Stimulated activated CD4-positive, alpha-beta T cell treated with anti-CD3 and anti-CD28 coated beads, Interleukin-2, amount 100 ng/mL, for 24 hours (primary cell): ENCODE data around the gene HMHB1.

Source experiments
- DNase-seq, 2 donors: peaks; one replicate each; pipeline ENCODE4 v3.0.0-alpha.2; 2020

Gene HMHB1

DNA sequence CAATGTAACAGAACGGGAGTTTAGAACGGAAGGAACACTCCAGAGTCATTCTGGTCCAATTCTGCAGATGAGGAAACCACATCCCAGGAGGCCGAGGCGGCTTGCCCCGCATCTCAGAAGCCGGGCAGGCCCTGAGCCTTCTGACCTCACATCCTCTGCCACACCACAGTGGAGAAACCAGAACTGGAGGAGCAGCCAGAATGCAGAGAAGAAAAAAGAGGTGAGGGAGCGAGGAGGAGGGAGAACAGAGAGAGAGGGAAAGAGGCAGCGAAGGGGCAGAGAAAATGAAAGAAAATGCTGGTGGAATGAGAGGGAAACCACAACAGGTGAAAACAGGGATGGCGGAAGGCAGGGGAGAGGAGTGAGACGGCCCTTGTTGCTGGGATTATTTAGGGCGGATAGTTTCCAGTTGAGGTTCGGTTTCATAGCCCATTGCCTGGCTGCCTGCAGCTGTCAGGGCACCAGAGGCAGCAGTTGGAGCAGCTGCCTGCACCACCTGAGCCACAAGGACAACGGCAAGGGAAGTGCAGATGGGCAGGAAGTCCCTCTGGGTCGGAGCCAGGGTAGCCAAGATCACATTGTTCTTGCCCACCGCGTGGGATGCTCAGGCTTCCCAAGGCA is at the start of gene HMHB1:
TSS of gene HMHB1 (plus strand) at position 77 of the 621 bp plus-strand sequence.
- peak in 1 of 2 donors; percentile 7 for DNase-seq

DNA sequence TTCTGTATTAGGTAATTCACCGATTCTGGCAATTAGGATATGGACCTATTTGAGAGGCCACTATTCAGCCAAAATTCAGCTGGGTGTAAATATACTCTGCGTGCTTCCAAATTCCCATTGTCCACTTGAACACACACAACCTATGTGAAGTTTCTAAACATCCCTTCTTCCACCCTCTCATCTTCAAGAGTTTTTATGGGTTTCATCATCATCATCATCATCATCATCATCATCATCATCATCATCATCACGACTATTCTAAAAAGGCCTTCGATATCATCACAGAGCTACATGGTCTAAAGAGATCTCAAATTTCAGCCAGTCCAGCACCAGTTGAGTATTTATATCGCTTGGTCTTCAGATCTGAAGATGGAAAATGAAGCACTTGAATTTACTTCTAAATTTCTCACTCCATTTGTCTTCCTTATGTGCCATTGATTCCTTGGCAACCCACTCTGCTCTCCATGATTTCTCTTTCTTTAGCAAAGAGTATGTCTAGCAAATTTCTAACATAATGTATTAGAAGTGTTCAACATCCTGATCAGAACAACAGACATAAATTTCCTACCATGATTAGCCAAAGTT is 49.2 kb upstream of the HMHB1 start:
- DNase-seq: no peak

GRCh38 chr5:143767162-143767561 is 44.8 kb upstream of the HMHB1 start:
- DNase-seq: no peak

DNA sequence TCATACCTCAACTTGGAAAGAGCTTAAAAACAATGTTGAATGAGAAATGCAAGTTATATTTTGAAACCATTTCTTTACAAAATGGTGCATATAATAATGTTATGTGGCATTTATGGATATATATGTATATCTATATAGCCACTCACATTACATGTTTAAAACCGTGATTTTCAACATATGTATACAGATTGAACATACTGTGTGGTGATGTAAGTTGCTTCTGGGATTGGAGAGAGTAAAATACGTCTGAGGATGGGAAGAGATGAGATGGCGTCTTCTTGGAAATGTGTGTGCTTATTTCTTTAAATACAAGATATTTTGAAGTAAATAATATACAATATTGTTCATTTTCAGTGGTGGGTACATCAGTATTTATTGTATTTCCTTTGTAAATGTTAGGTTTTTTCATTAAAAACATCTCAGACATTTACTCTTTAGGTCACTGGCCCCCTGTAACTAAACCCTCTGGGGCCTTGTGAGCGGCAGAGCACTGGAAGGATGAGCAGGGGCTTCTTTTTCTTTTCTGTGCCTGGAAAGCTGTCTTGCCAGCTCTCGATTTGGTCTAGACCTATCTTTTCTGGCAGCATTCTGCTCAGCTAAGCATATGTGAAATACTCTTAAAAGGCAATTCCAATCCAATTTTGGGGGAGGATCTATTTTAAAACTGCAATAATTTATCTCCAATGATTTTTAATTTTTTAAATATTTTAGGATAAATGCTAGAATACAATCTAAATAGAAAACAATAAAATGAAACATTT is 42.8 kb upstream of the HMHB1 start:
- DNase-seq: no peak

GRCh38 chr5:143770450-143770849 is 41.5 kb upstream of the HMHB1 start:
- no peak for DNase-seq

- no peak for DNase-seq
Measured at GRCh38 chr5:143771189-143771588, 40.8 kb upstream of the HMHB1 start.

DNA sequence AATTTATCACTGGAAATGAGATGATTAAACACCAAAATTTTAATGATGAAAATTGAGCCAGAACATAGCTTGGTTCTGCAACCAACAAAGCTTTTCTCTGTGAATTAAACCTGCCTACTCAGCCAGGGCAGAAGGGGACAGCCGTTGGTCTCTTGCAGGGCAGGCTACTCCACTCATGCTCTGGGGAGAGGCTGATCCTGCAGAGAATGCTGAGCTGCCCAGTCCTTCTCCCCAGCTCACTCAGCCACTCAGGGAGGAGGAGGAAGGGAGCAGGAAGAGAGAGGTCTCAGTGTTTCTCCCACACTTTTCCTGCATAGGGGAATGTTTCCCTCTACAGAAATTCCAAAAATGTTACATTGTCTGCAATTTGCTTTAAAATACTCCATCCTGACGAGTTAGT is 40.4 kb upstream of the HMHB1 start:
- DNase-seq: no peak

- no peak for DNase-seq
Measured at GRCh38 chr5:143772621-143773020, 39.3 kb upstream of the HMHB1 start.

DNA sequence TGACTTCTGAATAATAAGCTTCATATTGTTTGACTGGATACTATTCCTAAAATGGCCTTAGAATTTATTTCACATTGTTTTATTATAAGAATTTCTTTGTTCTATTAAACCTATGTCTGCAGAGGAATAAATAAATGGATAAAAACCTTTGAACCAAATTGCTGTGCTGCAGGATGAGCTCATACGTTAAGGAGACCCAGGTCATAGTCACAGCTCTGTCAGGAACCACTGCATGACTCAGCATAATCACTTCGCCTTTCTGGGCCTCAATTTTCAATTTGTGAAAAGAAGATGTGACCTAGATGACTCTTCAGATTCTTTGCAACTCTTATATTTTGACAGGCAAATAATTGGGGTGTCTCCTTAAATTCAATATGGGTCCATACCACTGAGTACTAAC is 36.7 kb upstream of the HMHB1 start:
- DNase-seq: no peak

DNA sequence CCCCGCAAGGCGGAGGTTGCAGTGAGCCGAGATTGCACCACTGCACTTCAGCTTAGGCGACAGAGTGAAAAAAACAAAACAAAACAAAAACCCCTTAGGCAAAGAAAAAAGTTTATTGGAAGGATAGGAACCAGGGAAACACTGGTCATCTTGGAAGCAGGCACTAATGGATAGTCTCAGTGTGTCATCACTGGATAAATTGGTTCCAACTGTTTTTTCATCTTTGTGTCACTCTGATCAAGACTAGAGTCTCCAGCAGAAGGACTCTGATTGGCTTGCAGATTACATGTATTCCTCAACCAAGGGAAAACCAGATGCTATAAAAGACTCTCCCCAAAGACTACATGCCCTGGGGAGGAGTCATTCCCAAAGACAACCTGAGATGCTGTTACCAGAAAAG is 35.0 kb upstream of the HMHB1 start:
- no peak for DNase-seq

DNA sequence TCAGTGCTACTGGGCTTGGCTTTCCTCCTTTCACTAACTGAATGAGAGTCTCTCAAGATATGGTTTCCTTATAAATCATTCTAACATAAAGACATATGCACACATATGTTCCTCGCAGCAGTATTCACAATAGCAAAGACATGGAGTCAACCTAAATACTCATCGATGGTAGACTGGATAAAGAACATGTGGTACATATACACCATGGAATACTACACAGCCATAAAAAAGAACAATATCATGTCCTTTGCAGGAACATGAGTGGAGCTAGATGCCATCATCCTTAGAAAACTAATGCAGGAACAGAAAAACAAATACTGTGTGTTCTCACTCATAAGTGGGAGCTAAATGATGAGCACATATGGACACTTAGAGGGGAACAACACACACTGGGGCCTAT is 32.5 kb upstream of the HMHB1 start:
- DNase-seq: no peak

DNA sequence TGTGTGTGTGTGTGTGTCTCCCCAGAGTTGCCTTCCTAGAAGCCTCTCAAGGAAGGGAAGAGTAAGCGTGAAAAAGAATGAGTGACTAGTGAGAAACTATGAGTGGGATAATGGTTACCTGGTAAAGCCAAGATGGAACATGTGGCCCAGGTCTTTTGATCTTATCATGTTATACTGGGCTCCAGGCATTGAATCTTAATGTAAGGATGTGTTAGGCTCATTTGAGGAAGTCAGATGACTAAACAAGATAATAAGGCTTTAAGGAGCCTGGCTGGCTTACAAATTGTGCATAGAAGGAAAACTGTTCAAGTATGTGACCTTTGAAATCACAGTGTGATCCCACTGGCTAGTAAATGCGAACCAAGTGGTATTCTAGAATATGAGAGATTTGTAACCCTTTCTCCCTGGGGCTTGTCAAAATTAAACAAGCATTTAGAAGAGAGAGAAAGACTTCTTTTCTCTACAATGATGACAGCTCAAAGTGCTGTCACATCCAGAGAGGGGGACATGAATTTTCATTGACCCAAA is 29.9 kb upstream of the HMHB1 start:
- DNase-seq: no peak

DNA sequence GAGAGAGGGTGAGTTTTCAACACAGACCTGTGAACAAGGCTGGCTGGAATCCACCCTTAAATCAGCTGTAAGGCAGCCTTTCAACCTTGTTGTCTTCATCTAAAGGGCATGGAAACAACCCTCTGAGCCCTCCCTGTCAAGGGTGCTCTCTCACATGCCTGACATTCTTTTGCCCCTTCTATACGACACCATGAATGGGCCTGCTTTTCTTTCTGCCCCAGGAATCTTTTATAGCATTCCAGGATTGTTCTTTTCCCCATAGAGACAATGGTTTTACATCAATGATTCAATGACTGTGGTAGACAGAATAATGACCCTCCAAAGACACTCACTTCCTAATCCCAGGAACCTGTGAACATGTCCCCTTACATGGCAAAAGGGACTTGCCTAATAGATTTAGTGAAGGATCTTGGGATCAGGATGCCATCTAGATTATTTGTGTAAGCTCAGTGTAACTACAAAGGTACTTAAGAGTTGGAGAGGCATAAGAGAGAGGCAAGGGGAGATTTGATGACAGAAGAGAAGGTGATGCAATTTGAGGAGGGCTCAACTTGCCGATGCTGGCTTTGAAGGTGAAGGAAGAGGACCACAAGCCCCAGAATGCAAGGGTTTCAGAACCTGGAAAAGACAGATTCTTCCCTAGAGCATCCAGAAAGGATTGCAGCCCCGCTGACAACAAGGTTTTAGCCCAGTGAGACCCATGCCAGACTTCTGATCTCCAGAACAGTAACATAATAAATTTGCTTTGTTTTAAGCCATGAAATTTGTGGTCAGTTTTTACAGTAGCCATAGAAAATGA is 29.2 kb upstream of the HMHB1 start:
- no peak for DNase-seq

- DNase-seq: no peak
Measured at GRCh38 chr5:143788401-143788800, 23.6 kb upstream of the HMHB1 start.

GRCh38 chr5:143790457-143791112 is 21.4 kb upstream of the HMHB1 start:
- no peak for DNase-seq

- no peak for DNase-seq
Measured at GRCh38 chr5:143791848-143792731, 19.9 kb upstream of the HMHB1 start.

DNA sequence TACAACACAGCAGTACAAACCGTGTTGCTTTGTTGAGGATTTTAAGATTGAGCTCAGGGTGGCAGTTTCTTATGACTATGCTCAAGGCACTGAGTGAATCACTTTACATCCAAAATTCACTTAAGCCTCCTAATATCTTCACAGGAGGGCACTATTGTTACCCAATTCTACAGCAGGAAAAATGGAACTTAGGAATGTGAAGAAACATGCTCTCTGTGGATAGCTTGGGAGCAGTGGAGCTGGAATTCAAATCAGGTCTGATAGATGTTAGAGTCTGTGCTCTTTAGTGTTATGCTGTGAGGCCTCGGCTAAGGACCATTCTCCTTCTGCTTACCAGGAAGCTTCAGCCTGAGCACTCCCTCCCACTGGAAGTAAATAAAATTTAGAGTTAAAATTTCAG is 18.7 kb upstream of the HMHB1 start:
- no peak for DNase-seq

DNA sequence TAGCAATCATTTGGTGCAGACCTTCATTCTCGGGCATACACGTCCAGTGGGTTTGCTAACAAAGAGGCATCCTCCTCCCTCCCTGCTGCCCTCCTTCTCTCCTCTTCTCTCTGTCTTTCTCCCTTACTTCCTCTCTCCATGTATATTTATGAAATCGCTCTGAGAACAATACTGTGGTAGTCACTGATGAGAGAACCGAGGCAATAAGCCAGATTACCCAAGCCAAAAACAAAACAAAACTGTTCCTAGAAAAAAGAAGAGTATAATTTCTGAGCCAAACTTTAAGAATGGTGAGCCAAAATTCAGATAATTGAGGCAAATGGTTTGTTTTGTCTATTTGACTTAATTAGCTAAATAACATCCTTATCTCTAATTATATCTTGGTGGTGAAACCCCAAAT is 15.8 kb upstream of the HMHB1 start:
- no peak for DNase-seq

GRCh38 chr5:143796753-143797152 is 15.2 kb upstream of the HMHB1 start:
- no peak for DNase-seq

GRCh38 chr5:143800715-143801114 is 11.2 kb upstream of the HMHB1 start:
- DNase-seq: no peak

DNA sequence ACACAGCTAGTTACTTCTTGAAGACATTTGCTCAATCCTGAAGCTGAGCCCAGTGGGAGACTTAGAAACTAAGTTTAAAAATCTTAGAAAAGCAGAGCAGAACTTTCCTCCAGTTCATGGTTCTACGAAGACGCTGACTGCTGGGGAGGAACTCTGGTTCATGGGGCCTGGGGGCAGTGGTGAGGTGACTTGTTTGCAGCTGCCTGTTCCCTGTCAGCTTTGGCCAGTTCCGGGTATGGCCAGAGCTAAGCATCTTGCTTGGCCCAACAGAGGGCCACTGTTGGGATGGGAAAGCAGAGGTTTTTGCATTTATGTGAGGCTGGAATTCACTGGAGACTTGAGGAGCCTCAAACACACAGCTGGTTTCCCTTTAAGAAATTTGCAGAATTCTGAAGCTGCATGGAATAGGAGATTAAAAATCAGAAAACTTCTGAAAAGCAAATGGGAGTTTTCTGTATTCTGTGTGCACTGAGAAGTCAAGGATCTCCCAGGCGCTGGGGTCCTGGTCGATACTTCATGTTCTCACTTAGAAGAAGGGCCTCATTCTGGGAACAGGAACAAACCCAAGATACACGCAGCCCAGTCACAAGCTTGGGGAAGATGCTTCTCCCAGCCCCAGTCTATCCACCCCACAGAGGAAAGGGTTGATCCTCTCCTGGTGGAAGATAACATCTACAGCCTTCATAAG is 10.6 kb upstream of the HMHB1 start:
- no peak for DNase-seq
